Vagina (tissue), 2 donors: ENCODE measurements around the gene OSTN. TPM values are rescaled to one million over a fixed set of nuclear protein-coding genes. Genes with fewer than 3 reads are reported as not detected.
"Not testable (repeated sequence)": the region's sequence is repeated elsewhere in the genome, so short reads cannot be mapped to it uniquely, and the experiment has no call there.

ENCODE experiments used
- DNase-seq, 2 donors: peaks; one replicate each; pipeline ENCODE4 v3.0.0-alpha.2; 2017; ENCODE audit errors: extremely low spot score in 2 of 2
- H3K27ac ChIP-seq: fragments of 200-600 bp; sonication (generic); one replicate; pipeline ENCODE4 v1.5.1; 2019
- H3K27me3 ChIP-seq: fragments of 200-600 bp; sonication (generic); one replicate; pipeline ENCODE4 v1.5.1; 2019
- H3K36me3 ChIP-seq, 2 donors: fragments of 200-600 bp; sonication (generic); one replicate each; pipeline ENCODE4 v1.5.1; 2017 to 2019
- H3K4me1 ChIP-seq: fragments of 200-600 bp; sonication (generic); one replicate; pipeline ENCODE4 v1.5.1; 2019
- H3K4me3 ChIP-seq, 2 donors: fragments of 200-600 bp; sonication (generic); 1 replicate in 1 of 2; 2 replicates in 1 of 2; pipeline ENCODE4 v1.5.1; 2016 to 2019
- H3K9me3 ChIP-seq: fragments of 200-600 bp; sonication (generic); one replicate; pipeline ENCODE4 v1.5.1; 2019
- POLR2A ChIP-seq, 2 donors: fragments of 450-650 bp; IDR thresholded peaks; one replicate each; pipeline ENCODE4 v1.6.1; 2017; ENCODE audit warnings: antibody characterized with exemption in 2 of 2, mild to moderate bottlenecking in 2 of 2, moderate library complexity in 2 of 2
- POLR2AphosphoS5 ChIP-seq, 2 donors: sonication (generic); formaldehyde crosslinking; IDR thresholded peaks; one replicate each; pipeline ENCODE4 v1.9.0; 2017; ENCODE audit warnings: antibody characterized with exemption in 2 of 2, mild to moderate bottlenecking in 2 of 2, low read depth in 1 of 2; ENCODE audit not compliant: insufficient read depth in 1 of 2
- intact Hi-C: fragments of 100-400 bp; cut with DNase I; formaldehyde crosslinking; loops from one replicate; pipeline ENCODE4 v1.15.1; 2023
- total RNA-seq: library from RNA; depleted of rRNA; stranded (reverse); fragments of >200 nt; gene quantifications from one replicate; pipeline ENCODE4 v1.2.3, GENCODE V29; 2016
- TF ChIP-seq, protein P1 (sequence below), 3 experiments: fragments of 450-650 bp in 2 of 3; fragments of 200-600 bp in 1 of 3; sonication (generic) in 1 of 3; IDR thresholded peaks; one replicate each; pipeline ENCODE4 v1.5.1; 2017 to 2019; ENCODE audit warnings: antibody characterized with exemption in 3 of 3, mild to moderate bottlenecking in 2 of 3, moderate library complexity in 2 of 3

Gene OSTN
- total RNA-seq, 1 donor from 2014 or later = not detected

DNA sequence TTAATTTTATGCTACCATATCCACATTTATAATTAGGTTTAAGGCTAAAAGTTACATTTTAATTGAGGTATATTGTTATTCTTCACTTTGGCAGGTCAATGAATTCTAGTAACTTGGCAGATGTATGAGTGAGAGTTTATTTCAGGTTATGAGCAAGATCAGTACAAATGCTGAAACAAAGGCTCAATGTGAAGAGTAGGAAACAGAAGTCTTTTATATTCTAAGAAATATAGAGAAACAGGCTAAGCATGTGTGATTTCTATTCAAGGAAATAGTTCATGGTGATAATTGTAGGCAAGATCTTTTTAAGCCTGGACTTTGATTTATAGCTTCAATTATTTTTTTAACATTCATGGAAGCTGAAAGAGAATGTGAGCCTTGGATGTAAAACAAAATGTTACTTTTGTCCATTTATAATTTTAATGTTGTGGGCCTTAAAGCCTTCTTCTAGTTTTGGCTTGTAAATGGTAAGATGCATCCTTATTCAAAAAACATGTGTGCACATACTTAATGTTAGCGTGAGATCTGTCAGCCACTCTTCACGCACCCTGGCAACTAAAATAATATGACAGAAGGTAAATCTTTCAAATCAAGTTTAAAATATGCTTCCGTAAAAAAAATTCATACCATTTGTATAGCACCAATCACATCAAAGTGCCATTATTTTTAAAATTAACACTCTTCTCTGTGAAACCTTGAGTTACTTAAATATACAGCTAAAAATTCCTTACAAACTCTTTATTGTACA, 22.8 kb upstream of the OSTN start:
- TF ChIP-seq POLR2AphosphoS5 (IDR thresholded peaks at IDR 0.05; ENCODE audit: insufficient read depth in 1 of 2, low read depth in 1 of 2) (no peak), POLR2A (IDR thresholded peaks at IDR 0.05) (no peak)
- TF ChIP-seq, protein P1, sequence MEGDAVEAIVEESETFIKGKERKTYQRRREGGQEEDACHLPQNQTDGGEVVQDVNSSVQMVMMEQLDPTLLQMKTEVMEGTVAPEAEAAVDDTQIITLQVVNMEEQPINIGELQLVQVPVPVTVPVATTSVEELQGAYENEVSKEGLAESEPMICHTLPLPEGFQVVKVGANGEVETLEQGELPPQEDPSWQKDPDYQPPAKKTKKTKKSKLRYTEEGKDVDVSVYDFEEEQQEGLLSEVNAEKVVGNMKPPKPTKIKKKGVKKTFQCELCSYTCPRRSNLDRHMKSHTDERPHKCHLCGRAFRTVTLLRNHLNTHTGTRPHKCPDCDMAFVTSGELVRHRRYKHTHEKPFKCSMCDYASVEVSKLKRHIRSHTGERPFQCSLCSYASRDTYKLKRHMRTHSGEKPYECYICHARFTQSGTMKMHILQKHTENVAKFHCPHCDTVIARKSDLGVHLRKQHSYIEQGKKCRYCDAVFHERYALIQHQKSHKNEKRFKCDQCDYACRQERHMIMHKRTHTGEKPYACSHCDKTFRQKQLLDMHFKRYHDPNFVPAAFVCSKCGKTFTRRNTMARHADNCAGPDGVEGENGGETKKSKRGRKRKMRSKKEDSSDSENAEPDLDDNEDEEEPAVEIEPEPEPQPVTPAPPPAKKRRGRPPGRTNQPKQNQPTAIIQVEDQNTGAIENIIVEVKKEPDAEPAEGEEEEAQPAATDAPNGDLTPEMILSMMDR (IDR thresholded peaks at IDR 0.05) = no peak
- no peak overlapping the region for H3K4me3 ChIP-seq
- intact Hi-C loops = no loop called here
- no peaks in the 10 kb centered on the region for H3K9me3 ChIP-seq
- H3K27ac ChIP-seq = no peak overlapping the region
- no peak for DNase-seq
- H3K36me3 ChIP-seq = no peaks in the 10 kb centered on the region
- no peaks in the 10 kb centered on the region for H3K27me3 ChIP-seq
- H3K4me1 ChIP-seq = no peaks in the 10 kb centered on the region

DNA sequence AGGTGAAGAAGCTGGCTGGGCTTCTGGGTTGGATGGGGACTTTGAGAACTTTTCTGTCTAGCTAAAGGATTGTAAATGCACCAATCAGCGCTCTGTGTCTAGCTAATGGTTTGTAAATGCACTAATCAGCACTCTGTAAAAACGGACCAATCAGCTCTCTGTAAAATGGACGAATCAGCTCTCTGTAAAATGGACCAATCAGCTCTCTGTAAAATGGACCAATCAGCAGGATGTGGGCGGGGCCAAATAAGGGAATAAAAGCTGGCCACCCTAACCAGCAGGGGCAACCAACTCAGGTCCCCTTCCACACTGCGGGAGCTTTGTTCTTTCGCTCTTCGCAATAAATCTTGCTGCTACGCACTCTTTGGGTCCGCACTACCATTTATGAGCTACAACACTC, 13.7 kb upstream of the OSTN start:
- H3K27ac ChIP-seq, H3K27me3 ChIP-seq, H3K4me3 ChIP-seq, H3K9me3 ChIP-seq, H3K36me3 ChIP-seq, DNase-seq, intact Hi-C loops, H3K4me1 ChIP-seq: not testable (repeated sequence)

DNA sequence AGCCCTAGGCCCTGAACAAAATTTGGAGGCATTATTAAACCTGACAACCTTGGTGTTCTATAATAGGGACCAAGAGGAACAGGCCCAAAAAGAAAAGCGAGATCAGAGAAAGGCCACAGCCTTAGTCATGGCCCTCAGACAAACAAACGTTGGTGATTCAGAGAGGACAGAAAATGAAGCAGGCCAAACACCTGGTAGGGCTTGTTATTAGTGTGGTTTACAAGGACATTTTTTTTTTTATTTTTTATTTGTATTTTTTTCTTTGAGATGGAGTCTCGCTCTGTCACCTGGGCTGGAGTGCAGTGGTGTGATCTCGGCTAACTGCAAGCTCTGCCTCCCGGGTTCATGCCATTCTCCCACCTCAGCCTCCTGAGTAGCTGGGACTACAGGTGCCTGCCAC, 10.8 kb upstream of the OSTN start:
- H3K27me3 ChIP-seq, intact Hi-C loops, H3K4me3 ChIP-seq, H3K27ac ChIP-seq, DNase-seq, H3K36me3 ChIP-seq, H3K4me1 ChIP-seq, H3K9me3 ChIP-seq: not testable (repeated sequence)

DNA sequence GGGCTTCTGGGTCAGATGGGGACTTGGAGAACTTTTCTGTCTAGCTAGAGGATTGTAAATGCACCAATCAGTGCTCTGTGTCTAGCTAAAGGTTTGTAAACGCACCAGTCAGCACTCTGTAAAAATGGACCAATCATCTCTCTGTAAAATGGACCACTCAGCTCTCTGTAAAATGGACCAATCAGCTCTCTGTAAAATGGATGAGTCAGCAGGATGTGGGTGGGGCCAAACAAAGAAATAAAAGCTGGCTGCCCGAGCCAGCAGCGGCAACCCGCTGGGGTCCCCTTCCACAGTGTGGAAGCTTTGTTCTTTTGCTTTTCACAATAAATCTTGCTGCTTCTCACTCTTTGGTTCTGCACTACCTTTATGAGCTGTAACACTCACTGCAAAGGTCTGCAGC, 6.8 kb upstream of the OSTN start:
- intact Hi-C loops, H3K4me3 ChIP-seq, H3K27ac ChIP-seq, DNase-seq, H3K4me1 ChIP-seq, H3K27me3 ChIP-seq, H3K36me3 ChIP-seq, H3K9me3 ChIP-seq: not testable (repeated sequence)

DNA sequence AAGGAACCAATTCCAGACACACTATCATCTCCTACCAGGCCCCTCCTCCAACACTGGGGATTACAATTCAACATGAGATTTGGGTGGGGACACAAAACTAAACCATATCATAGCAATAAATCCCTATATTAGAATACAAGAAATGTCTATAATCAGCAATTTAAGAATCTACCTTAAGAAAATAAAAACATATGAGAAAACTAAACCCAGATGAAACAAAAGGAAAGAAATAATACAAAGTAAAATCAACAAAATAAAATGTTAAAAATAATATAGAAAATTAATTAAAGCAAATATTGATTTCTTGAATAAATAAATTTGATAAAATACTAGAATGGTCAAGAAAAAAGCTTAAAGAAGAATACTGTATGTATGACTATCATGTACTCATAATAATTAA, 6.1 kb upstream of the OSTN start:
- TF ChIP-seq, protein P1 (IDR thresholded peaks at IDR 0.05) = no peak
- TF ChIP-seq POLR2A (IDR thresholded peaks at IDR 0.05) (no peak), POLR2AphosphoS5 (IDR thresholded peaks at IDR 0.05; ENCODE audit: insufficient read depth in 1 of 2, low read depth in 1 of 2) (no peak)
- H3K27me3 ChIP-seq = no peaks in the 10 kb centered on the region
- H3K36me3 ChIP-seq = no peaks in the 10 kb centered on the region
- H3K9me3 ChIP-seq = no peaks in the 10 kb centered on the region
- H3K4me3 ChIP-seq = no peak overlapping the region
- H3K27ac ChIP-seq = no peak overlapping the region
- no peak for DNase-seq
- intact Hi-C loops = no loop called here
- H3K4me1 ChIP-seq = no peaks in the 10 kb centered on the region

DNA sequence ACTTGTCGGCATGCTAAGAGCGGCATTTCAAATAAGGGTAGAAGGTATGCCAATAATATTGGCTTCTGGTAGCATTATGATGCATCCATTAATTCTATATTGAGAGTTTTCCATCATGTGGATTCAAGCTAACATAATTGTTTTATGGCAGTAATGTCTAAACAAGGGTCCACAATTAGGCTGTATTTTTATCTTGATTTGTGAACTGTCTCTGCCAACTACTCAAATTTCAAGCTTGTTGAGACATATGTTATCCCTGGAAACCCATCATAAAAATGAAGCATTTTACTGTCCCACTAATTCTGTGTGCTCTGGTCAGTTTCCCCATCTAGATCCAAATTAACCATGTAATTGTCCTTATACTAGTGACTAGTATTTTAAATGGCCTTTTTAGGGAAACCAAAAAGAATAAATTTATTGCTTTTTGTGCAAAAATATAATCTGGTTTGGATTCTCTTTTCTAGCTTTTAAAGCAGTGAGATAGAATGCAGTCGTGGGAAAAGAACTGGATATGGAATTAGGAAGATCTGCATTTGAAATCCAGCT, 1.2 kb upstream of the OSTN start:
- Histone ChIP-seq H3K27me3 (no peaks in the 10 kb centered on the region), H3K4me3 (no peak overlapping the region), H3K36me3 (no peaks in the 10 kb centered on the region), H3K4me1 (no peaks in the 10 kb centered on the region), H3K9me3 (no peaks in the 10 kb centered on the region), H3K27ac (no peak overlapping the region)
- no peak for DNase-seq
- intact Hi-C loops = no loop called here
- no peak for TF ChIP-seq POLR2A (IDR thresholded peaks at IDR 0.05)

DNA sequence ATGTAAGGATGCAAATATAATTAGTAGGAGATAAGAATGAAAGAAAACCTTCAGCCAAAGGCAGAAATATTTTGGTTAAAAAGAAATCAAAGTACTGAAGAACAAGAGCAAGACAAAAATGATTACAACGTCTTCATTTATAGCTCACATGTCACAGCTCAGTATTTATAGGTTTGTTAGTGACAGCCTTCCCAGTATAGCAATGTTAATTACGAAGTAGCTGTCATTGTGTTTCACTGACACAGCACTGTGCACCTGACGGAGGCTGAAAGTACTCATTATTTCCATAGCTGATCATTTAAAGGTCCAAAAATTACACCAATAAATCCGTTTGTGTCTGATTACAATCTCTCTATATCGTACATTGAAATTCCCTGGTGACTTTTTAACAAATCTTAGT, 561 bp upstream of the OSTN start:
- Histone ChIP-seq H3K4me3 (no peak overlapping the region), H3K27ac (no peak overlapping the region), H3K36me3 (no peaks in the 10 kb centered on the region), H3K27me3 (no peaks in the 10 kb centered on the region), H3K4me1 (no peaks in the 10 kb centered on the region), H3K9me3 (no peaks in the 10 kb centered on the region)
- intact Hi-C loops = no loop called here
- no peak for DNase-seq
- TF ChIP-seq POLR2A (IDR thresholded peaks at IDR 0.05) = no peak
- TF ChIP-seq POLR2AphosphoS5 (IDR thresholded peaks at IDR 0.05; ENCODE audit: insufficient read depth in 1 of 2, low read depth in 1 of 2) = no peak
- TF ChIP-seq, protein P1 (IDR thresholded peaks at IDR 0.05) = no peak
